SK-N-MC (cell line): ENCODE measurements around the gene ARHGAP24.

Experiments
- EZH2 ChIP-seq: fragments of 200-600 bp; sonication (generic); IDR thresholded peaks from one replicate; pipeline ENCODE4 v1.6.1; 2017; ENCODE audit warnings: antibody characterized with exemption
- POLR2AphosphoS5 ChIP-seq: IDR thresholded peaks from 2 replicates; pipeline ENCODE4 v1.6.1; 2012; ENCODE audit warnings: mild to moderate bottlenecking, low read depth, low read length, borderline replicate concordance

DNA sequence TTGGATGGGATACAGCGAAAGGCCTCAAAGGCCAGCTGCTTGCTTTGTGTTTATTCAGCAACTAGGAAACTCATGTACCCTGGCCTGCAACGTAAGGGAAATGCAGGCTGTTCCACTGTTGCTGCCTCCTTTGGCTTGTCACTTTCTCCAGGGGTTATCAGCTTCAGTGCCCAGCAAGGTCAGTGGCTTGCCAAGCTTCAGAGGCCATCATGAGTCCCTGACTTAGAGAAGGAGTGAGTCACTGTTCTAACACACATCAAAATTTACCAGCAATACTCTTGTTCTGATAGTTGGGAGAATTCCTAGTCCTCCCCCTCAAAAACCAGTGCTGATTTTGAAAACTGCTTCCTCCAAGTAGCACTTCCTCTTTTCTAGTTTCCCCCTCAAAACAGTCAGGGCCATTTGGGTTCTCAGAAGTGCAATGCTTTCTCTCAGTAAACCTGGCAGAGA, 250.8 kb downstream of the ARHGAP24 start:
- no peak for TF ChIP-seq POLR2AphosphoS5
- TF ChIP-seq EZH2: no peak
